Uterus (tissue), 4 donors: ENCODE results near the gene SPATA31E1. TPM values are rescaled to one million over a fixed set of nuclear protein-coding genes. Genes with fewer than 3 reads are reported as not detected.

Source experiments
- DNase-seq, 2 donors: peaks; one replicate each; pipeline ENCODE4 v3.0.0-alpha.2; 2019 to 2020
- H3K27ac ChIP-seq, 2 donors: fragments of 200-600 bp; sonication (generic); 1 replicate in 1 of 2; 2 replicates in 1 of 2; pipeline ENCODE4 v1.5.1; 2016 to 2018
- H3K27me3 ChIP-seq, 2 donors: fragments of 200-600 bp; sonication (generic); one replicate each; pipeline ENCODE4 v1.5.1; 2018 to 2019; ENCODE audit warnings: control low read depth in 1 of 2
- H3K36me3 ChIP-seq, 2 donors: fragments of 200-600 bp; sonication (generic); one replicate each; pipeline ENCODE4 v1.5.1; 2019; ENCODE audit warnings: control low read depth in 1 of 2
- H3K4me1 ChIP-seq, 2 donors: fragments of 200-600 bp; sonication (generic); one replicate each; pipeline ENCODE4 v1.5.1; 2018 to 2019; ENCODE audit warnings: control low read depth in 1 of 2
- H3K4me3 ChIP-seq, 2 donors: fragments of 200-600 bp; sonication (generic); 1 replicate in 1 of 2; 2 replicates in 1 of 2; pipeline ENCODE4 v1.5.1; 2018 to 2019; ENCODE audit warnings: mild to moderate bottlenecking in 1 of 2
- H3K9me3 ChIP-seq, 2 donors: fragments of 200-600 bp; sonication (generic); one replicate each; pipeline ENCODE4 v1.5.1; 2019; ENCODE audit warnings: control low read depth in 1 of 2
- CTCF ChIP-seq, 4 experiments: fragments of 200-600 bp in 2 of 4; fragments of 450-650 bp in 2 of 4; sonication (generic) in 2 of 4; IDR thresholded peaks; one replicate each; pipeline ENCODE4 v1.5.1; 2016 to 2019; ENCODE audit warnings: antibody characterized with exemption in 4 of 4, mild to moderate bottlenecking in 2 of 4, moderate library complexity in 1 of 4
- POLR2A ChIP-seq, 2 donors: fragments of 450-650 bp; IDR thresholded peaks; one replicate each; pipeline ENCODE4 v1.6.1; 2016; ENCODE audit warnings: antibody characterized with exemption in 2 of 2, mild to moderate bottlenecking in 1 of 2, moderate library complexity in 1 of 2
- intact Hi-C: fragments of 100-400 bp; cut with DNase I; formaldehyde crosslinking; loops from one replicate; pipeline ENCODE4 v1.15.1; 2023; ENCODE audit warnings: low total_unique reads
- total RNA-seq, 4 donors: library from RNA; depleted of rRNA in 3 of 4; stranded (reverse); fragments of >200 nt in 3 of 4; gene quantifications; one replicate each; pipeline versions ENCODE4 v1.1.0 to v1.2.4, GENCODE V29; 2014 to 2023
- donor health status: DM: yes; HTN: yes; CAD: no.

The SPATA31E1 gene
- total RNA-seq, result not detected

GRCh38 chr9:87882627-87883026, at the start of gene SPATA31E1:
Gene SPATA31E1 (plus strand): TSS chr9:87882877. CDS start chr9:87882892, 15 bp downstream.
- Histone ChIP-seq H3K4me3 (no peak within 1 kb of the TSS), H3K27ac (no peak within 1 kb of the TSS), H3K36me3 (no peaks in the 10 kb centered on the region), H3K9me3 (no peaks in the 10 kb centered on the region), H3K27me3 (no peaks in the 10 kb centered on the region), H3K4me1 (no peaks in the 10 kb centered on the region)
- no peak for DNase-seq
- intact Hi-C loops, result no loop called here
- TF ChIP-seq POLR2A (IDR thresholded peaks at IDR 0.05), result no peak
- TF ChIP-seq CTCF (IDR thresholded peaks at IDR 0.05), result no peak

- intact Hi-C loops, result no loop called here
- H3K27me3 ChIP-seq, result no peaks in the 10 kb centered on the region
- H3K4me1 ChIP-seq, result no peaks in the 10 kb centered on the region
- TF ChIP-seq POLR2A (IDR thresholded peaks at IDR 0.05) (no peak), CTCF (IDR thresholded peaks at IDR 0.05) (no peak)
- no peak overlapping the region for H3K4me3 ChIP-seq
- no peaks in the 10 kb centered on the region for H3K36me3 ChIP-seq
- no peak overlapping the region for H3K27ac ChIP-seq
- no peaks in the 10 kb centered on the region for H3K9me3 ChIP-seq
- no peak for DNase-seq
Measured at GRCh38 chr9:87834357-87834756, 48.3 kb upstream of the SPATA31E1 start.

DNA sequence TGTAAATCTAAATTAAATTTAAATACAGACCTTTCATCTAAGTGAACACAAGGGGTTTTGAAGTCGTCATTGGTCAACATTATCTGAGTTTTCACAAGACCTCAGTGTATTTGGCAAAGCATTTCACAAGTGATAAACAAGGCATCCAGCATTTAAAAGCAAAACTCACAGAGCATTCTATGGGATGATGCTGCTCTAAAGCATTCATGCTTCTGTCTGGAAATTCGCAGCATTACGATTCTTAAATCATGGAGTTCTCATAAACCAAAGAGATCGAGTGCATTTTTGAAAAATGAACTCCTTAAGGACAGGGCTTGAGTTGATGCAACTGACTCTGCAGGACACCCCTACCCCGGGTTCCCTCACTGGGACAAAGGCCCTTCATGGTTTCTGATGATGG, 46.1 kb upstream of the SPATA31E1 start:
- intact Hi-C loops, result no loop called here
- no peak overlapping the region for H3K4me3 ChIP-seq
- no peak overlapping the region for H3K27ac ChIP-seq
- no peaks in the 10 kb centered on the region for H3K4me1 ChIP-seq
- no peak for DNase-seq
- no peaks in the 10 kb centered on the region for H3K27me3 ChIP-seq
- H3K36me3 ChIP-seq, result no peaks in the 10 kb centered on the region
- no peaks in the 10 kb centered on the region for H3K9me3 ChIP-seq
- TF ChIP-seq POLR2A (IDR thresholded peaks at IDR 0.05) (no peak), CTCF (IDR thresholded peaks at IDR 0.05) (no peak)

GRCh38 chr9:87836951-87837705, 45.5 kb upstream of the SPATA31E1 start:
- DNase-seq, result no peak
- H3K27ac ChIP-seq, result no peak overlapping the region
- TF ChIP-seq POLR2A (IDR thresholded peaks at IDR 0.05) (no peak), CTCF (IDR thresholded peaks at IDR 0.05) (no peak)
- H3K9me3 ChIP-seq, result no peaks in the 10 kb centered on the region
- no peaks in the 10 kb centered on the region for H3K36me3 ChIP-seq
- intact Hi-C loops, result no loop called here
- H3K27me3 ChIP-seq, result no peaks in the 10 kb centered on the region
- no peak overlapping the region for H3K4me3 ChIP-seq
- H3K4me1 ChIP-seq, result no peaks in the 10 kb centered on the region

DNA sequence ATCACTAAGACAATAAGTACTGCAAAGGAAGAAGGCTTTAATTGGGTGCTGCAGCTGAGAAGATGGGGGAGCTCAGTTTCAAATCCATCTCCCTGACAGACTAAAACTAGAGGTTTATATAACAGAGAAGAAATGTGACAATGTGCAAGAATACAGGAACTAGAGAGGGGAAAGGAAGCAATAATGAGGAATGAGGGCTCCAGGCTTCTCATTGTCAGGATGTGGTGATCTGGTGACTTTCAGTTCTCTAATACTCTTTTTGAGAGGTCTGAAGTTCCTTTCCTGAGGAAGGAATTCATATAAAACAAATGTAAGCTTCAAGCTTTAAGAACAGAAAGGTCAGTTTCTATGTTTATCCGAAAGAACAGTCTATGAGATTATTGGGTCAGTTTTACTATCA, 42.5 kb upstream of the SPATA31E1 start:
- no peaks in the 10 kb centered on the region for H3K4me1 ChIP-seq
- no peak for DNase-seq
- no peaks in the 10 kb centered on the region for H3K36me3 ChIP-seq
- intact Hi-C loops, result no loop called here
- TF ChIP-seq POLR2A (IDR thresholded peaks at IDR 0.05) (no peak), CTCF (IDR thresholded peaks at IDR 0.05) (no peak)
- H3K27me3 ChIP-seq, result no peaks in the 10 kb centered on the region
- no peak overlapping the region for H3K4me3 ChIP-seq
- H3K9me3 ChIP-seq, result no peaks in the 10 kb centered on the region
- H3K27ac ChIP-seq, result no peak overlapping the region
